H1 (cell line): Measurements from ENCODE around the gene MARS2. TPM values are rescaled to one million over a fixed set of nuclear protein-coding genes. Genes with fewer than 3 reads are reported as not detected.
"Not testable (repeated sequence)": the region's sequence is repeated elsewhere in the genome, so short reads cannot be mapped to it uniquely, and the experiment has no call there.

ENCODE experiments used
- CTCF ChIA-PET: fragments of 300-600 bp; sonication (Branson Sonifier 250); formaldehyde crosslinking; loops from one replicate; lab custom pipeline; 2021; ENCODE audit not compliant: partially characterized antibody; lab: Charles Lee
- POLR2A ChIA-PET: fragments of 300-600 bp; sonication (Branson Sonifier 250); formaldehyde crosslinking; loops from one replicate; lab custom pipeline; 2021; ENCODE audit warnings: inconsistent platforms; ENCODE audit not compliant: partially characterized antibody; lab: Charles Lee
- DNase-seq, 2 experiments: peaks; one replicate each; pipeline versions ENCODE4 v3.0.0 to v3.0.0-alpha.2; 2010 to 2022; ENCODE audit warnings: low spot score in 2 of 2, low read depth in 1 of 2, mixed read lengths in 1 of 2
- FAIRE-seq: peaks from 2 replicates; lab custom pipeline; 2011; peaks lifted over from hg19 to GRCh38; lab: Jason Lieb, UNC
- H2AFZ ChIP-seq: 2 replicates; pipeline ENCODE4 v1.8.1; 2012; ENCODE audit warnings: low read length, inconsistent platforms
- H2AK5ac ChIP-seq: 2 replicates; pipeline ENCODE4 v1.6.1; 2013; ENCODE audit warnings: low read depth, low read length
- H2BK120ac ChIP-seq: replicated peaks from 2 replicates; pipeline ENCODE3; 2013; ENCODE audit warnings: low read depth, low read length, inconsistent platforms
- H2BK12ac ChIP-seq: 2 replicates; pipeline ENCODE4 v1.6.1; 2013; ENCODE audit warnings: low read depth, low read length
- H2BK15ac ChIP-seq: 2 replicates; pipeline ENCODE4 v1.6.1; 2013; ENCODE audit warnings: low read length
- H2BK20ac ChIP-seq: 2 replicates; pipeline ENCODE4 v1.6.1; 2013; ENCODE audit warnings: low read length
- H2BK5ac ChIP-seq: 2 replicates; pipeline ENCODE4 v1.6.1; 2013; ENCODE audit warnings: low read depth, low read length
- H3K14ac ChIP-seq: 2 replicates; pipeline ENCODE4 v1.6.1; 2013; ENCODE audit warnings: inconsistent platforms; ENCODE audit not compliant: insufficient read length
- H3K18ac ChIP-seq: 2 replicates; pipeline ENCODE4 v1.6.1; 2013; ENCODE audit warnings: low read length; ENCODE audit errors: extremely low read depth
- H3K23ac ChIP-seq: 2 replicates; pipeline ENCODE4 v1.6.1; 2013; ENCODE audit warnings: inconsistent platforms; ENCODE audit not compliant: insufficient read length
- H3K23me2 ChIP-seq: 2 replicates; pipeline ENCODE4 v1.6.1; 2013; ENCODE audit warnings: low read depth, low read length
- H3K27ac ChIP-seq: 2 replicates; pipeline ENCODE4 v1.6.1; 2011; ENCODE audit warnings: low read depth, low read length, inconsistent platforms
- H3K27me3 ChIP-seq, 4 experiments: replicated peaks in 1 of 4; 1 replicate in 1 of 4; 2 replicates in 3 of 4; pipeline versions ENCODE4 v1.6.1 to v1.8.1; 2011 to 2013; ENCODE audit warnings: low read length in 3 of 4, mild to moderate bottlenecking in 3 of 4, inconsistent platforms in 2 of 4, mixed read lengths in 2 of 4, moderate library complexity in 1 of 4; ENCODE audit not compliant: control insufficient read depth in 3 of 4, insufficient read depth in 3 of 4; ENCODE audit errors: extremely low read depth in 1 of 4
- H3K36me3 ChIP-seq, 4 experiments: 2 replicates each; pipeline versions ENCODE4 v1.6.1 to v1.8.1; 2011 to 2013; ENCODE audit warnings: mild to moderate bottlenecking in 4 of 4, low read length in 3 of 4, moderate library complexity in 2 of 4, control low read depth in 1 of 4, inconsistent platforms in 1 of 4; ENCODE audit not compliant: insufficient read depth in 4 of 4, control insufficient read depth in 2 of 4
- H3K4ac ChIP-seq: replicated peaks from 2 replicates; pipeline ENCODE3; 2013; ENCODE audit warnings: low read length, low read depth, mixed read lengths, inconsistent platforms; ENCODE audit not compliant: insufficient read length
- H3K4me1 ChIP-seq, 4 experiments: replicated peaks in 1 of 4; 1 replicate in 1 of 4; 2 replicates in 3 of 4; pipeline versions ENCODE4 v1.6.1 to v1.8.1; 2011 to 2013; ENCODE audit warnings: low read length in 3 of 4, inconsistent platforms in 2 of 4, mixed read lengths in 1 of 4; ENCODE audit not compliant: insufficient read depth in 4 of 4, control insufficient read depth in 3 of 4
- H3K4me2 ChIP-seq, 2 experiments: 2 replicates each; pipeline versions ENCODE4 v1.6.1 to v1.8.1; 2011 to 2013; ENCODE audit warnings: low read depth in 2 of 2, low read length in 2 of 2, control low read depth in 1 of 2, inconsistent platforms in 1 of 2, mild to moderate bottlenecking in 1 of 2; ENCODE audit not compliant: insufficient read depth in 1 of 2
- H3K4me3 ChIP-seq, 4 experiments: fragments of 200-600, 300-600 bp in 1 of 4; sonication (generic), shearing (Covaris generic), sonication (Bioruptor Twin) in 1 of 4; 2 replicates each; pipeline versions ENCODE4 v1.5.1 to v1.8.1; 2011 to 2016; ENCODE audit warnings: low read length in 4 of 4, low read depth in 3 of 4, control low read depth in 2 of 4, inconsistent platforms in 2 of 4, mild to moderate bottlenecking in 2 of 4, mixed read lengths in 1 of 4, moderate library complexity in 1 of 4; ENCODE audit not compliant: insufficient read depth in 2 of 4; ENCODE audit errors: extremely low read depth in 1 of 4
- H3K56ac ChIP-seq: replicated peaks from 2 replicates; pipeline ENCODE3; 2013; ENCODE audit warnings: low read depth, mild to moderate bottlenecking, mixed read lengths, low read length, inconsistent platforms; ENCODE audit not compliant: insufficient read length
- H3K79me1 ChIP-seq: 2 replicates; pipeline ENCODE4 v1.6.1; 2013; ENCODE audit warnings: low read depth, low read length, control low read depth
- H3K79me2 ChIP-seq, 2 experiments: 2 replicates each; pipeline versions ENCODE4 v1.6.1 to v1.8.1; 2012 to 2013; ENCODE audit warnings: low read length in 2 of 2, mild to moderate bottlenecking in 2 of 2, inconsistent platforms in 1 of 2; ENCODE audit not compliant: insufficient read depth in 2 of 2, control insufficient read depth in 1 of 2
- H3K9ac ChIP-seq, 4 experiments: replicated peaks in 1 of 4; 1 replicate in 1 of 4; 2 replicates in 3 of 4; pipeline versions ENCODE4 v1.6.1 to v1.8.1; 2011 to 2013; ENCODE audit warnings: low read depth in 3 of 4, low read length in 3 of 4, control low read depth in 2 of 4, mild to moderate bottlenecking in 2 of 4, moderate library complexity in 2 of 4, inconsistent platforms in 1 of 4; ENCODE audit errors: extremely low read depth in 1 of 4
- H3K9me3 ChIP-seq, 2 experiments: 2 replicates each; pipeline versions ENCODE4 v1.6.1 to v1.8.1; 2012 to 2013; ENCODE audit warnings: mild to moderate bottlenecking in 2 of 2, moderate library complexity in 2 of 2, control low read depth in 1 of 2, inconsistent platforms in 1 of 2, low read depth in 1 of 2, low read length in 1 of 2, mixed read lengths in 1 of 2; ENCODE audit not compliant: insufficient read depth in 2 of 2
- H4K20me1 ChIP-seq, 2 experiments: replicated peaks in 1 of 2; 2 replicates each; pipeline versions ENCODE3 to v1.8.1; 2011 to 2013; ENCODE audit warnings: inconsistent platforms in 2 of 2, low read length in 2 of 2, mild to moderate bottlenecking in 1 of 2; ENCODE audit not compliant: insufficient read depth in 2 of 2, control insufficient read depth in 1 of 2
- H4K5ac ChIP-seq: 2 replicates; pipeline ENCODE4 v1.6.1; 2013; ENCODE audit warnings: low read length, low read depth, mixed read lengths, inconsistent platforms; ENCODE audit not compliant: insufficient read length
- H4K8ac ChIP-seq: 2 replicates; pipeline ENCODE4 v1.8.0; 2013; ENCODE audit warnings: mild to moderate bottlenecking, moderate library complexity, low read length, inconsistent platforms; ENCODE audit not compliant: insufficient read depth; ENCODE audit errors: extremely low read depth
- H4K91ac ChIP-seq: replicated peaks from 2 replicates; pipeline ENCODE3; 2013; ENCODE audit warnings: low read length, mixed read lengths, inconsistent platforms; ENCODE audit not compliant: insufficient read length
- WGBS, 2 experiments: shearing (Covaris generic) in 1 of 2; methylation state at CpG; one replicate each; pipeline versions ENCODE4 v1.1.6 to v1.1.7; 2013 to 2015; ENCODE audit warnings: low lambda C conversion rate in 2 of 2, mixed read lengths in 2 of 2, inconsistent platforms in 1 of 2, low coverage in 1 of 2, missing lambda C conversion rate in 1 of 2; ENCODE audit not compliant: insufficient replicate concordance in 2 of 2, insufficient coverage in 1 of 2, insufficient read length in 1 of 2; ENCODE audit errors: extremely low coverage in 1 of 2, missing lambda C conversion rate in 1 of 2; 5-methylcytosine and 5-hydroxymethylcytosine counted together
- polyA plus RNA-seq, 7 experiments: library from polyadenylated mRNA; depleted of rRNA in 3 of 7; stranded (reverse) in 5 of 7; unstranded in 2 of 7; fragments of >200 nt in 5 of 7; fragments of 200-250 nt in 2 of 7; gene quantifications; 1 replicate in 5 of 7; 2 replicates in 1 of 7; 4 replicates in 1 of 7; pipeline versions ENCODE4 v1.2.1 to v1.2.3, GENCODE V29; 2011 to 2013; ENCODE audit warnings: missing spikeins in 2 of 7, mixed read lengths in 2 of 7
- total RNA-seq: library from RNA; stranded (reverse); fragmentation: NEBNext Ultra II Directional; extraction: Animal tissue kit (Norgen Biotek cat#: 25700); gene quantifications from 2 replicates; pipeline ENCODE4 v1.2.1, GENCODE V29; 2021

The MARS2 gene
- total and polyA plus RNA-seq, 2 of the 8 experiments (the other 6 are each of a cell fraction or from before 2014, with no cell fraction given), result 15.7 to 27.2 TPM

- H3K56ac ChIP-seq, H3K79me2 ChIP-seq, H3K4ac ChIP-seq, H3K23ac ChIP-seq, H4K91ac ChIP-seq, H3K36me3 ChIP-seq, H3K27me3 ChIP-seq, H3K9me3 ChIP-seq, DNase-seq, H2BK15ac ChIP-seq, H3K18ac ChIP-seq, FAIRE-seq, H2BK5ac ChIP-seq, H4K5ac ChIP-seq, H2BK20ac ChIP-seq, H4K20me1 ChIP-seq, H3K4me1 ChIP-seq, H2AFZ ChIP-seq, H3K14ac ChIP-seq, H2AK5ac ChIP-seq, H2BK12ac ChIP-seq, H3K4me2 ChIP-seq, POLR2A ChIA-PET, H4K8ac ChIP-seq, H3K79me1 ChIP-seq, H2BK120ac ChIP-seq, H3K27ac ChIP-seq, H3K9ac ChIP-seq, H3K4me3 ChIP-seq, CTCF ChIA-PET, H3K23me2 ChIP-seq: not testable (repeated sequence)
- WGBS, 2 experiments, result no CpG with 5 or more reads among the region's 30 CpGs
Measured at GRCh38 chr2:197695971-197696370, 9.2 kb upstream of the MARS2 start.

- H4K91ac ChIP-seq, H2BK15ac ChIP-seq, FAIRE-seq, H3K14ac ChIP-seq, H4K8ac ChIP-seq, H2BK5ac ChIP-seq, POLR2A ChIA-PET, H3K56ac ChIP-seq, H2BK120ac ChIP-seq, H3K79me1 ChIP-seq, H3K4ac ChIP-seq, DNase-seq, H3K23me2 ChIP-seq, H2BK12ac ChIP-seq, H3K4me1 ChIP-seq, H3K79me2 ChIP-seq, H3K27ac ChIP-seq, H2AK5ac ChIP-seq, H3K4me2 ChIP-seq, H4K5ac ChIP-seq, H3K9me3 ChIP-seq, CTCF ChIA-PET, H4K20me1 ChIP-seq, H3K23ac ChIP-seq, H3K9ac ChIP-seq, H3K36me3 ChIP-seq, H3K4me3 ChIP-seq, H3K18ac ChIP-seq, H3K27me3 ChIP-seq, H2AFZ ChIP-seq, H2BK20ac ChIP-seq: not testable (repeated sequence)
- WGBS, 2 experiments, result 97% methylated on average over 6 of the region's 29 CpGs; no CpG with 5 or more reads in 1 of the 2 experiments
Measured at GRCh38 chr2:197696571-197696970, 8.6 kb upstream of the MARS2 start.
